ENCODE measurements around the gene SLC9A4.

Gene SLC9A4

GRCh38 chr2:102489646-102490045 is 16.6 kb downstream of the SLC9A4 start:
- no peak for TF ChIP-seq CTCF (IDR thresholded peaks at IDR 0.05; ENCODE audit: low read depth, low read length, missing control alignments)
- Histone ChIP-seq H3K36me3 (replicated peaks) (no peaks in the 10 kb centered on the region), H3K27ac (no peak overlapping the region), H3K27me3 (replicated peaks) (no peaks in the 10 kb centered on the region), H3K4me3 (ENCODE audit: low read depth, low read length) (no peak overlapping the region)
- in situ Hi-C loops (cut with HindIII; ENCODE audit: low pct_ligation_motif_present, low sequenced_read_pairs) = loop anchor here (25.0 kb wide), 1 partner anchor 123 kb away; the partner anchor contains the start of gene SLC9A2
- no peak for DNase-seq

GRCh38 chr2:102492006-102492405 is 19.0 kb downstream of the SLC9A4 start:
- in situ Hi-C loops (cut with HindIII; ENCODE audit: low pct_ligation_motif_present, low sequenced_read_pairs) = loop anchor here (25.0 kb wide), 1 partner anchor 120 kb away; the partner anchor contains the start of gene SLC9A2
- H3K27me3 ChIP-seq (replicated peaks) = no peaks in the 10 kb centered on the region
- H3K27ac ChIP-seq = no peak overlapping the region
- H3K36me3 ChIP-seq (replicated peaks) = no peaks in the 10 kb centered on the region
- H3K4me3 ChIP-seq (ENCODE audit: low read depth, low read length) = no peak overlapping the region
- no peak for DNase-seq
- TF ChIP-seq CTCF (IDR thresholded peaks at IDR 0.05; ENCODE audit: low read depth, low read length, missing control alignments) = no peak

- H3K27me3 ChIP-seq (replicated peaks) = no peaks in the 10 kb centered on the region
- H3K36me3 ChIP-seq (replicated peaks) = no peaks in the 10 kb centered on the region
- in situ Hi-C loops (cut with HindIII; ENCODE audit: low pct_ligation_motif_present, low sequenced_read_pairs) = loop anchor here (25.0 kb wide), 1 partner anchor 118 kb away; the partner anchor contains the start of gene SLC9A2
- H3K4me3 ChIP-seq (ENCODE audit: low read depth, low read length) = no peak overlapping the region
- no peak for DNase-seq
- no peak for TF ChIP-seq CTCF (IDR thresholded peaks at IDR 0.05; ENCODE audit: low read depth, low read length, missing control alignments)
- H3K27ac ChIP-seq = no peak overlapping the region
Measured at GRCh38 chr2:102494570-102494969, 21.5 kb downstream of the SLC9A4 start.

- in situ Hi-C loops (cut with HindIII; ENCODE audit: low pct_ligation_motif_present, low sequenced_read_pairs) = loop anchor here (25.0 kb wide), 1 partner anchor 114 kb away; the partner anchor contains the start of gene SLC9A2
- no peak for DNase-seq
- Histone ChIP-seq H3K36me3 (replicated peaks) (no peaks in the 10 kb centered on the region), H3K27ac (no peak overlapping the region), H3K4me3 (ENCODE audit: low read depth, low read length) (no peak overlapping the region), H3K27me3 (replicated peaks) (no peaks in the 10 kb centered on the region)
- TF ChIP-seq CTCF (IDR thresholded peaks at IDR 0.05; ENCODE audit: low read depth, low read length, missing control alignments) = no peak
Measured at GRCh38 chr2:102498414-102498813, 25.4 kb downstream of the SLC9A4 start.

GRCh38 chr2:102499558-102499957 is 26.5 kb downstream of the SLC9A4 start:
- DNase-seq = no peak
- H3K4me3 ChIP-seq (ENCODE audit: low read depth, low read length) = no peak overlapping the region
- TF ChIP-seq CTCF (IDR thresholded peaks at IDR 0.05; ENCODE audit: low read depth, low read length, missing control alignments) = no peak
- no peaks in the 10 kb centered on the region for H3K27me3 ChIP-seq (replicated peaks)
- no peaks in the 10 kb centered on the region for H3K36me3 ChIP-seq (replicated peaks)
- in situ Hi-C loops (cut with HindIII; ENCODE audit: low pct_ligation_motif_present, low sequenced_read_pairs) = loop anchor here (25.0 kb wide), 1 partner anchor 113 kb away; the partner anchor contains the start of gene SLC9A2
- no peak overlapping the region for H3K27ac ChIP-seq

GRCh38 chr2:102502576-102502975 is 29.6 kb downstream of the SLC9A4 start:
- no peak overlapping the region for H3K27ac ChIP-seq
- in situ Hi-C loops (cut with HindIII; ENCODE audit: low pct_ligation_motif_present, low sequenced_read_pairs) = no loop called here
- no peaks in the 10 kb centered on the region for H3K36me3 ChIP-seq (replicated peaks)
- TF ChIP-seq CTCF (IDR thresholded peaks at IDR 0.05; ENCODE audit: low read depth, low read length, missing control alignments) = no peak
- H3K27me3 ChIP-seq (replicated peaks) = no peaks in the 10 kb centered on the region
- H3K4me3 ChIP-seq (ENCODE audit: low read depth, low read length) = no peak overlapping the region
- no peak for DNase-seq
